ENCODE data around the gene CDH3.

The CDH3 gene

GRCh38 chr16:68704232-68704867 lies 59.2 kb downstream of the CDH3 start:
- TF ChIP-seq GATA3 (IDR thresholded peaks at IDR 0.05; ENCODE audit: low read depth, low read length) (no peak), GATA2 (IDR thresholded peaks at IDR 0.05; ENCODE audit: low read depth, low read length) (no peak)

GRCh38 chr16:68707340-68708152 lies 62.4 kb downstream of the CDH3 start:
- TF ChIP-seq GATA3 (IDR thresholded peaks at IDR 0.05; ENCODE audit: low read depth, low read length) = no peak
- no peak for TF ChIP-seq GATA2 (IDR thresholded peaks at IDR 0.05; ENCODE audit: low read depth, low read length)

- TF ChIP-seq GATA3 (IDR thresholded peaks at IDR 0.05; ENCODE audit: low read depth, low read length) (no peak), GATA2 (IDR thresholded peaks at IDR 0.05; ENCODE audit: low read depth, low read length) (no peak)
Measured at GRCh38 chr16:68710211-68710610, 65.1 kb downstream of the CDH3 start.

GRCh38 chr16:68711421-68712139 lies 66.5 kb downstream of the CDH3 start:
- TF ChIP-seq GATA3 (IDR thresholded peaks at IDR 0.05; ENCODE audit: low read depth, low read length) (no peak), GATA2 (IDR thresholded peaks at IDR 0.05; ENCODE audit: low read depth, low read length) (no peak)

GRCh38 chr16:68713361-68713760 lies 68.3 kb downstream of the CDH3 start:
- TF ChIP-seq GATA3 (IDR thresholded peaks at IDR 0.05; ENCODE audit: low read depth, low read length) (no peak), GATA2 (IDR thresholded peaks at IDR 0.05; ENCODE audit: low read depth, low read length) (no peak)

- no peak for TF ChIP-seq GATA3 (IDR thresholded peaks at IDR 0.05; ENCODE audit: low read depth, low read length)
Measured at GRCh38 chr16:68715471-68715870, 70.4 kb downstream of the CDH3 start.

GRCh38 chr16:68717684-68718083 lies 72.6 kb downstream of the CDH3 start:
- TF ChIP-seq GATA2 (IDR thresholded peaks at IDR 0.05; ENCODE audit: low read depth, low read length) (no peak), GATA3 (IDR thresholded peaks at IDR 0.05; ENCODE audit: low read depth, low read length) (no peak)

- TF ChIP-seq GATA3 (IDR thresholded peaks at IDR 0.05; ENCODE audit: low read depth, low read length) (no peak), GATA2 (IDR thresholded peaks at IDR 0.05; ENCODE audit: low read depth, low read length) (no peak)
Measured at GRCh38 chr16:68718590-68718989, 73.5 kb downstream of the CDH3 start.

- TF ChIP-seq GATA3 (IDR thresholded peaks at IDR 0.05; ENCODE audit: low read depth, low read length) (no peak), GATA2 (IDR thresholded peaks at IDR 0.05; ENCODE audit: low read depth, low read length) (no peak)
Measured at GRCh38 chr16:68719993-68720489, 74.9 kb downstream of the CDH3 start.

- TF ChIP-seq GATA3 (IDR thresholded peaks at IDR 0.05; ENCODE audit: low read depth, low read length) = no peak
- TF ChIP-seq GATA2 (IDR thresholded peaks at IDR 0.05; ENCODE audit: low read depth, low read length) = no peak
Measured at GRCh38 chr16:68722119-68723024, 77.3 kb downstream of the CDH3 start.

- no peak for TF ChIP-seq GATA2 (IDR thresholded peaks at IDR 0.05; ENCODE audit: low read depth, low read length)
- TF ChIP-seq GATA3 (IDR thresholded peaks at IDR 0.05; ENCODE audit: low read depth, low read length) = no peak
Measured at GRCh38 chr16:68724797-68725196, 79.7 kb downstream of the CDH3 start.

- no peak for TF ChIP-seq GATA3 (IDR thresholded peaks at IDR 0.05; ENCODE audit: low read depth, low read length)
- TF ChIP-seq GATA2 (IDR thresholded peaks at IDR 0.05; ENCODE audit: low read depth, low read length) = no peak
Measured at GRCh38 chr16:68728523-68728922, 83.4 kb downstream of the CDH3 start.

- TF ChIP-seq GATA3 (IDR thresholded peaks at IDR 0.05; ENCODE audit: low read depth, low read length) (no peak), GATA2 (IDR thresholded peaks at IDR 0.05; ENCODE audit: low read depth, low read length) (no peak)
Measured at GRCh38 chr16:68731637-68732036, 86.5 kb downstream of the CDH3 start.
